Right forelimb (tissue), 1 donor: ENCODE data around the gene PTH2.

Experiments used
- DNase-seq: peaks from one replicate; pipeline ENCODE4 v3.0.0-alpha.2; 2018

PTH2 gene

GRCh38 chr19:49409441-49410029 lies 13.7 kb downstream of the PTH2 start:
- DNase-seq: no peak

- DNase-seq: no peak
These were observed 14.3 kb downstream of the PTH2 start for GRCh38 chr19:49408816-49409440.

GRCh38 chr19:49407482-49408015 lies 15.7 kb downstream of the PTH2 start:
- no peak for DNase-seq

GRCh38 chr19:49407079-49407478 lies 16.2 kb downstream of the PTH2 start:
- DNase-seq: no peak

- DNase-seq: no peak
These were observed 19.6 kb downstream of the PTH2 start for GRCh38 chr19:49403404-49404187.

GRCh38 chr19:49400029-49400428 lies 23.2 kb downstream of the PTH2 start:
- DNase-seq: no peak

- DNase-seq: no peak
These were observed 24.3 kb downstream of the PTH2 start for GRCh38 chr19:49398931-49399330.

- no peak for DNase-seq
These were observed 25.1 kb downstream of the PTH2 start for GRCh38 chr19:49398001-49398615.

- no peak for DNase-seq
These were observed 26.3 kb downstream of the PTH2 start for GRCh38 chr19:49396738-49397505.

GRCh38 chr19:49395581-49396407 lies 27.4 kb downstream of the PTH2 start:
- DNase-seq: no peak

- DNase-seq: no peak
These were observed 29.4 kb downstream of the PTH2 start for GRCh38 chr19:49393881-49394280.

GRCh38 chr19:49391581-49392399 lies 31.5 kb downstream of the PTH2 start:
- DNase-seq: peak; percentile 81

- DNase-seq: no peak
These were observed 32.3 kb downstream of the PTH2 start for GRCh38 chr19:49390929-49391359.

- DNase-seq: no peak
These were observed 32.9 kb downstream of the PTH2 start for GRCh38 chr19:49390131-49390928.

- no peak for DNase-seq
These were observed 33.8 kb downstream of the PTH2 start for GRCh38 chr19:49389406-49389805.

- DNase-seq: peak; percentile 70
These were observed 35.3 kb downstream of the PTH2 start, which contains the start of gene KASH5 for GRCh38 chr19:49387936-49388372. Gene KASH5, plus strand, starts transcription at chr19:49388249. Its CDS starts 2,635 bp downstream, at chr19:49390884.

- DNase-seq: no peak
These were observed 39.6 kb downstream of the PTH2 start for GRCh38 chr19:49383599-49383998.

- DNase-seq: no peak
These were observed 40.6 kb downstream of the PTH2 start for GRCh38 chr19:49382639-49383038.

GRCh38 chr19:49380391-49380790 lies 42.9 kb downstream of the PTH2 start:
- no peak for DNase-seq

GRCh38 chr19:49378512-49378911 lies 44.7 kb downstream of the PTH2 start:
- DNase-seq: no peak
